Stimulated activated CD4-positive, alpha-beta T cell treated with anti-CD3 and anti-CD28 coated beads, TNF-alpha, amount 100 ng/mL, for 1 hour (primary cell): ENCODE measurements around the gene ZNF823.
"Not testable (repeated sequence)": the region's sequence is repeated elsewhere in the genome, so short reads cannot be mapped to it uniquely, and the experiment has no call there.

Source experiments
- DNase-seq, 3 donors: peaks; one replicate each; pipeline ENCODE4 v3.0.0-alpha.2; 2020; ENCODE audit warnings: low read depth in 3 of 3, low spot score in 1 of 3

Gene ZNF823

GRCh38 chr19:11738746-11739620, at the start of gene ZNF823:
TSS of gene ZNF823 (minus strand) at chr19:11738946. CDS start at chr19:11738819, 127 bp downstream.
- DNase-seq, result peak; percentile 88 to 94 (median 90)

- DNase-seq, result no peak
These were observed 48.8 kb upstream of the ZNF823 start for GRCh38 chr19:11787536-11787935.

GRCh38 chr19:11784356-11784755, 45.6 kb upstream of the ZNF823 start:
- no peak for DNase-seq

- no peak for DNase-seq
These were observed 45.0 kb upstream of the ZNF823 start for GRCh38 chr19:11783767-11784166.

- DNase-seq, result no peak
These were observed 42.7 kb upstream of the ZNF823 start for GRCh38 chr19:11781295-11782057.

- no peak for DNase-seq
These were observed 41.8 kb upstream of the ZNF823 start for GRCh38 chr19:11780431-11781020.

GRCh38 chr19:11776669-11777068, 37.9 kb upstream of the ZNF823 start:
- DNase-seq, result not testable (repeated sequence)

- not testable (repeated sequence) for DNase-seq
These were observed 32.8 kb upstream of the ZNF823 start for GRCh38 chr19:11771520-11771919.

- DNase-seq, result no peak
These were observed 31.2 kb upstream of the ZNF823 start for GRCh38 chr19:11769995-11770394.

- no peak for DNase-seq
These were observed 28.9 kb upstream of the ZNF823 start for GRCh38 chr19:11767633-11768133.

GRCh38 chr19:11766597-11767591, 28.1 kb upstream of the ZNF823 start, which contains the start of gene ZNF441:
TSS of gene ZNF441 (plus strand) at chr19:11767000. CDS start at chr19:11767194, 194 bp downstream.
- peak; percentile 77 to 92 (median 78) for DNase-seq

GRCh38 chr19:11763611-11764010, 24.9 kb upstream of the ZNF823 start:
- no peak for DNase-seq

- DNase-seq, result no peak
These were observed 24.4 kb upstream of the ZNF823 start for GRCh38 chr19:11763117-11763516.

GRCh38 chr19:11759805-11760204, 21.1 kb upstream of the ZNF823 start:
- DNase-seq, result no peak

- DNase-seq, result no peak
These were observed 18.2 kb upstream of the ZNF823 start for GRCh38 chr19:11756965-11757364.

GRCh38 chr19:11754663-11755062, 15.9 kb upstream of the ZNF823 start:
- no peak for DNase-seq

- DNase-seq, result no peak
These were observed 13.5 kb upstream of the ZNF823 start for GRCh38 chr19:11752244-11752736.

GRCh38 chr19:11749751-11750150, 11.0 kb upstream of the ZNF823 start:
- no peak for DNase-seq

- no peak for DNase-seq
These were observed 8.5 kb upstream of the ZNF823 start for GRCh38 chr19:11747277-11747676.

- DNase-seq, result no peak
These were observed 7.1 kb upstream of the ZNF823 start for GRCh38 chr19:11745869-11746268.
